Activated naive CD4-positive, alpha-beta T cell (primary cell): ENCODE results near the gene CLK1.
"Not testable (repeated sequence)": the region's sequence is repeated elsewhere in the genome, so short reads cannot be mapped to it uniquely, and the experiment has no call there.

Experiments
- DNase-seq, 4 experiments: peaks; one replicate each; lab custom pipeline; 2025; lab: John Stamatoyannopoulos, UW

The CLK1 gene

DNA sequence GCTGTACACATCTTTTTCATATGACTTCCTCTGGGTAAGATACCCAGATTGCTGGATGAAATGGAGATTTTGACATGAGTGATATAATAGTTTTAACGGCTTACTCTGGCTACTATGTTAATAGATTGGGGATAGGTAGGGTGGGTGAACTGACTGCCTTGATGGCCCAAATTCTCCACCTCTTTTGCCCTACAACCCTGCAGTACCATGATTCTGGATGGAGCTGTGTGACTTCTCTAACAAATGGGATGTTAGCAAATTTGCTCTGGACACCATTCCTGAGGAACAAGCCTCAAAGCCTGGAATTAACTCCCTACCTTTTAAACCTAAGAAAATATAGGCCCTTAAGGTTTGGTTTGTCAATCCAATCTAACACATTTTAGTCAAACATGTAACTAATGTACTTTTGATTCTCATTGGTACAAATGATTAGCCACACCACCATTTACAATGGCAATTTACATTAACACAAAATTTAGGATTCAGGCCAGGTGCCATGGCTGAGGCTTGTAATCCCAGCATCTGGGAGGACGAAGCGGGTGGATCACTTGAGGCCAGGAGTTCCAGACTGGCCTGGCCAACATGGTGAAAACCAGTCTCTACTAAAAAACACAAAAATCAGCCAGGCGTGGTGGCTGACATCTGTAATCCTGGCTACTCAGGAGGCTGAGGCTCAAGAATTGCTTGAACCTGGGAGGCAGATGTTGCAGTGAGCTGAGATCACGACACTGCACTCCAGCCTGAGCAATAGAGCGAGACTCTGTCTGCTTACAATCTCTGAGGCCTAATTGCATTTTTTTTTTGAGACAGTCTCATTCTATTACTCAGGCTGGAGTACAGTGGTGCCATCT, 12.8 kb downstream of the CLK1 start:
- DNase-seq = no peak

DNA sequence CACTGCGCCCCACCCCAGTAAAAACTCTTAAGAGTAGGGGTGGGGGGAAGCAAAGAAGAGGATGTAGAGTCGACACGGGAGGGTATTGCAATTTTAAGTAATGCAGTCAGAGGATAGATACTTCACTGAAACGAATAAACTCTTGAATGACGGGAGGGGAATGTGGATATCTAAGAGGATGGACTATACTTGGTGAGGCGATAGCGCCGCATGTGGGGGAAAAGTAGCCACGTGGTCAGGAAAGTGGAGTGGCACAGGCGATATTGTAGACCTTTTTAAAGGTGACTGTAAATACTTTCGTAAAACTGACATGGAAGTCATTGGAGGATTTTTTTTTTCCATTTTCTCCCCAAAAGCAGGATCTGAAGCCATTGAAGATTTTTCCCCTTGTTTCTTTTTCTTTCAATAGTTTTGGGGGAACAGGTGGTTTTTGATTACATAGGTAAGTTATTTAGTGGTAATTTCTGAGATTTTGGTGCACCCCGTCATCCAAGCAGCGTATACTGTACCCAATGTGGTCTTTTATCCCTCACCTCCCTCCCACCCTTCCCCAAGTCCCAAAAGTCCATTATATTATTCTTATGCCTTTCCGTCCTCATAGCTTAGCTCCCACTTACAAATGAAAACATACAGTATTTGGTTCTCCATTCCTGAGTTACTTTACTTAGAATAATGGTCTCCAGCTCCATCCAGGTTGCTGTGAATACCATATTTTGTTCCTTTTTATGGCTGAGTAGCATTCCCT, 13.8 kb downstream of the CLK1 start:
- no peak for DNase-seq

DNA sequence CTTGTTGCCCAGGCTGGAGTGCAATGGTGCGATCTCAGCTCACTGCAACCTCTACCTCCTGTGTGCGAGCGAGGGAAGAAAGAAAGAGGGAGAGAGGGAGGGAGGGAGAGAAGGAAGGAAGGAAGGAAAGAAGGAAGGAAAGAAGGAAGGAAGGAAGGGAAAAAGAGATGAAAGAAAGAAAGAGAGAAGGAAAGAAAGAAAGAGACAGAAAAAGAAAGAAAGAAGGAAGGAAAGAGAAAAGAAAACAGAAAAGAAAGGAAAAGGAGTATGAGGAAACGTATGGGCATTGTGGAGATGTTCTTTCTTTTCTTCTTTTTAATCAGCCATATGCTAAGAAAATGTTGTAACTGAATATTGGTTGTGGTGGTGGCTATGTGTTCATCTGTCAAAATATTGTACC, 16.5 kb downstream of the CLK1 start:
- DNase-seq = no peak

DNA sequence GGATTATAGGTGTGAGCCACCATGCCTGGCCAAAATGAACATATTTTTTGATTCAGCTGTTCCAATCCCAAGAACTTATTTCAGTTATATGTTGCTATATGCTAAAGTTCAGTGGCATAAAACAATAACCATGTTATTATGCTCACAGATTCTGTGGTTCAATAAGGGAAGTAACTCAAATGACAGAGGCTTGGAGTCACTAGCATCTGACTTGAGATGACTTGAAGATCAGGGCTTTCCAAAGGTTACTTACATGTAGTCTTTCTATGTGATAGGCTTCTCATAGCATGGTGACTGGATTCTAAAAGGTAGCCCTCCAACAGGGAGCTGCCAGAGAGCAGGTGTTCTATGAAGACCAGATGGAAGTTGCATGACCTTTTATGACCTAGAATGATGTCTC, 17.2 kb downstream of the CLK1 start:
- DNase-seq = no peak

DNA sequence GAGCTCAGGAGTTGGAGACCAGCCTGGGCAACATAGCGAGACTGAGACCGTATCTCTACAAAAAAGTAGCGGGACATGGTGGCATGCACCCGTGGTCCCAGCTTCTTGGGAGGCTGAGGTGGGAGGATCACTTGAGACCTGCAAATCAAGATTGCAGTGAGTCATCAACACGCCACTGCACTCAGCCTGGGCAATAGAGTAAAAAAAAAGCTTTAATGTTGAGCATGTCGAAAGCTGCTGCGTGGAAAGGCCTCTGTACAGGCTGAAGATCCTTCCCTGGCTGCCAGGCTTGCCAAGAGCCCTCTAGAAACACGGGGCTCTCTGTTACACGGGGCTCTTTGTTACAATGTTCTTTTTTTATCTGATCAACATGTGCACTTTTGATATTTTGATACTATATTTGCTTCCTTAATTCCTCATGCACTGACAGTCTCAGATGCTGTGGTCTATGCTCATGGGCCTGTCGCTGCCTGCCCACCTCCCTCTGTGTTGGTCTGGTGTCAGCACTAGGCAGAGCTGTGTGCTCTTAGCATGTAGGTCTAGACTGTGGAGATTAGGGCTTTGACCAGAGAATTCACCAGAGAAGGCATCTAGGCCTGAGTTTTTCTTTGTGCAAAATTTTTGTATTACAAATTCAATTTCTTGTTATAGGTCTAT, 18.7 kb downstream of the CLK1 start:
- DNase-seq = no peak

DNA sequence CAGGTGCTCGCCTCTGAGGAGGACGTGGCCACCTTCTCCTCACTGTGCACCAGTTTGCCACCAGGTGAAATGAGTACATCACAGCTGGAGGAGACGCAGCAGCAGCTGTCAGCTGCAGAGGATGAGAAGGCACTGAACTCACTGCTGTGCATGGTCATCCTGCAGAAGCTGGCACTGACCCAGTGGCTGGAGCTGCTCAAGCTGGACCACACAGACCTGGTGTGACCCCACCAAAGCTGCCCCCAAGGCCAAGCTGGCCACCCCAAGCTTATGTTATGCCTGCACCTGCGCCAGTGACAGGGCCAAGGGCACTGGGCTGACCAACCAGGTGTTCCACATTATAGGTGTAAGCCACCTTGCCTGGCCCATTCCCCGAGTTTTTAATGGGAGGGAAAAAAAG, 19.3 kb downstream of the CLK1 start:
- no peak for DNase-seq

DNA sequence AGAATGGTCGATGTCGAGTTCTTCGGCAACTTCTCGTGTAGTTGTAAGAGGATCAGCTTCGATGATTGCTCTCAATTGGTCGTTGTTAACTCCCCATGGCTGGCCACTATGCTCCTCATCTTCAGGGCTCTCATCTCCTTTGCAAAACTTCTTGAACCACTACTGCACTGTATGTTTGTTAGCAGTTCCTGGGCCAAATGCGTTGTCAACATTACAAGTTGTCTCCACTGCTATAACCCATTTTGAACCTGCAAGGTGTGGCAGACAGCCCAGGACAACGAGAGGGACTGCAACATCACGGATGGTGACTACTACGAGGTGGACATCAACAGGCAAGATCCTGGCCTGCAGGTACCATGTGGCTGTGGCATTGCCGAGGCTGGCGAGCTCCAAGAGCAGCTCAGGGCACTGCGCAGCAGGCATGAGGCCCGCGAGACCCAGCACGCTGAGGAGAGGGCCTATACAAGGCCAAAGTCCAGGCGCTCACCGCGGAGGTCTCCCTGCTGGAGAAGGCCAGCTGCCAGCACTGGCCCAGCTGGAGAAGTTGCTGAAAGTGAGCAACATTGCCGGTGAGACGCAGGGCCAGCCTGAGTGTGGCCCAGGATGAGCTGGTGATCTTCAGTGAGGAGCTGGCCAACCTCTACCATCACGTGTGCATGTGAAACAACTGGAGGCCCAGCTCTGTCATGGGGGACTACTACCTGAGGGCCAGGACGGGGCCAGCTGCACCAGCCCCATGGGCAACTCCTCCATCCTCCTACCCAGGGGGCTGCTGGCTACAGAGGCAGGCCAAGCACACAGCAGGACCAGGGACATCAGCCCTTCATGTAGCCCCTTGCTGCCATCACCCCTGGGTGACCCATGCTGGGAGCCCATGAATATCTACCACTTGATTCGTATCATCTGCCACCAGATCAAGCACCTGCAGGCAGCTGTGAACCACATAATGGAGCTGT, 20.2 kb downstream of the CLK1 start:
- DNase-seq = no peak

DNA sequence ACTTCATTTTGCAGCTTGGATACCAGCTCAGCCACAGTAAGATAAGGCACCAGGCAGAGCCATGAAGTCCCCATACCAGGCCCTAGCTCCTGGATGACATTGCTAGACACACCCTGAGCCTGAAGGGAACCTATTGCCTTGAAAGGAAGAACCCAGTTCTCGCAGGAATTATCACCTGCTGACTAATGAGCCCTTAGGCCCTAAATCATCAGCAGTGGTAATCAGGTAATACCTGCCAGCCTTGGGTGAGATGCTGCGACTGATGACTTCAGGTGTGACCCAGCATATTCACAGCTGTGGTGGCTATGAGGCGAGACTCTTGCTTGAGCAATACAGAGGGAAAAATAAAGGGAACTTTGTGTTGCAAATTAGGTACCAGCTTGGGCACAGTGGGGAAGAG, 24.9 kb downstream of the CLK1 start:
- no peak for DNase-seq

DNA sequence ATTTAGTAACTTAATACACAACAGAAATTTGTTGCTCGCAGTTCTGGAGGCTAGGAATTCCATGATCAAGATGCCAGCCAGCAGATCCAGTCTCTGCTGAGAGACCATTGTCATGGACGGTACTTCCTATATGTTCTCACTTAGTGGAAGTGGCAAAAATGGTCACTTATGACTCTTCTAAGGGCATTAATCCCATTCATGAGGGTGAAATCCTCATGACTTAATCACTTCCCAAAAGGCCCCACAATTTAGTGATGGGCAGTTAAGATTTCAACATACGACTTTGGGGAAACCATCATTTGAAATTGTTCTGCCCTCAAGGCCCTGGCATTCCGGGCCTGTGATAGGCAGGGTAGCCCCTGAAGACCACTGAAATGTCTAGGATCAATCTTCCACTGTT, 29.8 kb downstream of the CLK1 start:
- no peak for DNase-seq

DNA sequence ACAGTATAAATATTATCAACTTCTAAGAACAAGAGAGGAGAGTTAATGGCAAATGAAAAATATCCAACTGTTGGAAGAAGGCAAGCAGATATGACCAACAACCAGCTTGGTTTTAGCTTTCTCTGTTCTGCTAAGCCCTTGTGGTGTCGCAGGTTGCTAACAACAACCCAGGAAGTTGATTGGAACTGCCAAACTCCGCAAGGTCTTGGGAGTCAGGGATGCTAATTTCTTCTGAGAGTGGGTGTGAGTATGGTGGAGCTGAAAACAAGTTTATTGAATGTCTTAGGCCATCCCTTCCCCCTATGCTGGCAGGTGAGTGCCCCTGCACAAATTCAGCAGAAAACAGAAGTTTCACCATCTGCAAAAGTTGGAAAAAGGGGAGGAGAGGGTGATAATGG, 35.2 kb downstream of the CLK1 start:
- DNase-seq = no peak

DNA sequence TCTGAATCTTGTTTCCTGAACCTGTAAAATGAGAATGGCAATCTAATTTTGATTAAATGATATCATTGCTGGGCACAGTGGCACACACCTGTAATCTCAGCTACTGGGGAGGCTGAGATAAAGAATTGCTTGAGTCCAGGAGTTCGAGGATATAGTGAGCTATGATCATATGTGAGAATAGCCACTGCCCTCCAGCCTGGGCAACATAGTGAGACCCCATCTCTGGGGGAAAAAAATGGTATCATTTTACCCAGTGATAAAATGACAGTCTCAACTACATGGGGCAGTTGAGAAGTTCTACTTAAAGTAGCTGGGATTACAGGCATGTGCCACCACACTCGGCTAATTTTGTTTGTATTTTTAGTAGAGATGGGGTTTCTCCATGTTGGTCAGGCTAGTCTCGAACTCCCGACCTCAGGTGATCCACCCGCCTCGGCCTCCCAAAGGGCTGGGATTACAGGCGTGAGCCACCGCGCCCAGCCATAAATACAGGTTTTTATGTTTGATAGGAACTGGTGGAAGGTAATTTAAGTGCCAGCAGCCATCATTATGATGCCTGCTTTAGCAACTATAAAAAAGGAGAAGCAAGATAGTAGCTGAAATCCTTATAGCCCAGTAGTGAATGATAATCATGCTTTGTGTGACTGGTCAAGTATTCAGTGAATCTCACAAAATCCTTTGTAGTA, 35.7 kb downstream of the CLK1 start:
- no peak for DNase-seq

DNA sequence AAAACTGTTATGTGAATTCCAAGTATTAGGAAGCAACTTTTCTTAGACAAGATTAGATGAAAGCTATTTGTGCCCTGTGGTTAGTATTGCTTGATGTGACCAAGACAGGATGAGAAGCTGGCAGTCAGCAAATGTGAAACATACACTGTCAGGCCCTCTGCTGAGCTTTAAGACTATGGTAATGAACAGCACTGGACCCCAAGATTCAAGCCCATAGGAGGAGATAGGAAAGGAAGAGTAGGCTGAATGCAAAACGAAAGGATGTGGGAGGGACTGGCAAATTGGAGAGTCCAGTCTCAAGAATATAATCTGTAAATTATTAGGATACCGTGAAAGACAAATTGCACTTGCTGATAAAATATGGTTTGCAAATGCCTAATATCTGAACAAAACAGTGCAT, 36.4 kb downstream of the CLK1 start:
- DNase-seq = no peak

DNA sequence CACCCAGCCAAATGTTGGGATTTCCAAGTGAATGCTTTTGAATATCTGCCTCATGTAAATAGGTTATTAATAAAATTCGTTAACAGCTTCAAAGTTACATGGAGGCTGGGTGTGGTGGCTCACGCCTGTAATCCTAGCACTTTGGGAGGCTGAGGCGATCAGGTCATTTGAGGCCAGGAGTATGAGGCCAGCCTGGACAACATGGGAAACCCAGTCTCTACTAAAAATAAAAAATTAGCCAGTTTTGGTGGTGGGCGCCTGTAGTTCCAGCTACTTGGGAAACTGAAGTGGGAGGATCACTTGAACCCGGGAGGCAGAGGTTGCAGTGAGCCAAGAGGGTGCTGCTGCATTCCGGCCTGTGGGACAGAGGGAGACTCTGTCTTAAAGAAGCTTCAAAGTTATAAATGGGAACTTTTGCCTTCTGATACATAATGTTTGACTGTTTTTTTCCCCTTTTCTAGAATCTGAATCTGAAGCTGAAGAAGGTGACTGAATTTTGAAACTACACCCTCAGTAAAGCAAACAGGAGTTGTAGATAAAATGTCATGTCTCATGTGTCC, 42.7 kb downstream of the CLK1 start:
- DNase-seq = no peak

DNA sequence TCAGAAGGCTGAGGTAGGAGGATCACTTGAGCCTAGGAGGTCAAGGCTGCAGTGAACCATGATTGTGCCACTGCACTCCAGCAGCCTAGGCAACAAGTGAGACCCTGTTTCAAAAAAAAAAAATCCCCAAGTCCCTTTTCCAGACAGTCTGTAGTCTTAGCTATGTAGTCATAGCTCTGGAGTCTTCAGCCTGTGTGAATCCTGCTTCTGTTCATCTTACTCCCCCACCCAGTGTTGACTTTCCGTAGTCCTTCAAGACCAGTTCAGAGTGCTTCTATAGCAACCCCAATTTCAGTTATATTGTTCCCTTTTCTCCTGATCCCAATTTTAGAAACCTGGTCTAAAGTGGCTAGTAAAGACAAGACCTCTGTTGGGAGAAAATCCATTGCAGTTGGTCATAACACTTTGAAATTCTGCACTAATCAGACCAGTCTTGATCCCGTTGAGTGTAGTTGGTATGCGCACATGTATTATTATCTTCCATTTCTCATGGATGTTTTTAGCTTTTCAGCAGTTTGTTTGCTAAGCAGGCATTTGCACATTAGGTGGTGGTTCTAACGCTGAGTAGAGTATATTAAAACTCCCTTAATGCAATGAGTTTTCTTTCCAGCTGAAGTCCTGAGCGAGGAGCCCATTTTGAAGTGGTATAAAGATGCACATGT, 43.8 kb downstream of the CLK1 start:
- DNase-seq = no peak

DNA sequence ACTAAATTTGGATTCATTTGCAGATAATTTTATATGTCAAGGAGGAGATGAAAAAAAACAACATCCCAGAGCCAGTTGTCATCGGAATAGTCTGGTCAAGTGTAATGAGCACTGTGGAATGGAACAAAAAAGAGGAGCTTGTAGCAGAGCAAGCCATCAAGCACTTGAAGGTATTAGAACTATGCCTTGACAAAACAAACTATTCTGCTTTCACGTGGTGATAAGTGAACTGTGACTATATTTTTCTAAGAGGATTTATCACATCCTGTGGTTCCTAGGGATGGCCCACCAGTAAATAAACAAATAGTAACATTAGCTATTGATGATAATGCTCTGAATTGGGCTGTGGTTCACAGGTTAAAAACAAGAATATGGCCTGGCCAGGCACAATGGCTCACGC, 45.7 kb downstream of the CLK1 start:
- not testable (repeated sequence) for DNase-seq

DNA sequence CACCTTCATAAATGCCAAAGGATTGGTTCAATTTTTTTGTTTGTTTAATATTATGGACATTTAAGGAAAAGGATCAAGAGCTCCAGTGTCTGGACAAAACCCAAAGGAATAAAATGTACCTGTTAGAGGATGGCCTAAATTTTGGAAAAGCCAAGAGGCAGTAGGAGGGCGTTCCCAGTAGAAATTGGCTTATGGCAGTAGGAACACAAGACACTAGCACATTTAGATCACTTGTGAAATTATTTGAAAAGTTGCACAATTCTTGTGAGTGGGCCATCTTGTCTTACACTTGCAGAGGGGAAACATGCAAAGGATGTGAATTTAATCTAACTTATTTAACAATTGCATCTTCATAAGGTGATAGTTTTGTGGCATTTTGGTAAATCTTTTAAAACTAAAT, 49.5 kb downstream of the CLK1 start:
- DNase-seq = no peak

DNA sequence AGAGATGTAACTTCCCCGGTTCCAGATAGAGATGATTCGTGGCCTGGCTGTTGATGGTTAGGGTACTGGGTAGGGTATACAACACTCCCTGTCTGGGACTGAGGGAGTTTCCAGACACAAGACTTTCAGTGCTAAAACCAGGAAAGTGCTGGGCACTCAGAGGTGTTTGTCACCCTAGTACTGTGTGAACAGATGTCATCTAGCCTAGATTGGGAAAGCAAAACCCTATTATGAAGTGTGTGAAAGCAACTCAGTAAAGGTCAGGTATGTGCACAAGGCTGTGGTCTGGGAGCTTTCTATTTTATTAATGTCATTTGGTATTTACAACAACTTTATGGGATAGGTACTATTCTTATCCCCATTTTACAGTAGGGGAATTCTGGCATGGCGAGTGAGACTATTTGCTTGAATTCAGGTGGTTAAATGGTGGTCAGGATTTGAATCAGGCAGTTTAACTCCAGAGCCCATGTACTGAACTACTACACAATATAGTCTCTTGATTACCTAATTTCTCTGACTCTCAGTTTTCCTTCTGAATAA, 50.1 kb downstream of the CLK1 start:
- no peak for DNase-seq

DNA sequence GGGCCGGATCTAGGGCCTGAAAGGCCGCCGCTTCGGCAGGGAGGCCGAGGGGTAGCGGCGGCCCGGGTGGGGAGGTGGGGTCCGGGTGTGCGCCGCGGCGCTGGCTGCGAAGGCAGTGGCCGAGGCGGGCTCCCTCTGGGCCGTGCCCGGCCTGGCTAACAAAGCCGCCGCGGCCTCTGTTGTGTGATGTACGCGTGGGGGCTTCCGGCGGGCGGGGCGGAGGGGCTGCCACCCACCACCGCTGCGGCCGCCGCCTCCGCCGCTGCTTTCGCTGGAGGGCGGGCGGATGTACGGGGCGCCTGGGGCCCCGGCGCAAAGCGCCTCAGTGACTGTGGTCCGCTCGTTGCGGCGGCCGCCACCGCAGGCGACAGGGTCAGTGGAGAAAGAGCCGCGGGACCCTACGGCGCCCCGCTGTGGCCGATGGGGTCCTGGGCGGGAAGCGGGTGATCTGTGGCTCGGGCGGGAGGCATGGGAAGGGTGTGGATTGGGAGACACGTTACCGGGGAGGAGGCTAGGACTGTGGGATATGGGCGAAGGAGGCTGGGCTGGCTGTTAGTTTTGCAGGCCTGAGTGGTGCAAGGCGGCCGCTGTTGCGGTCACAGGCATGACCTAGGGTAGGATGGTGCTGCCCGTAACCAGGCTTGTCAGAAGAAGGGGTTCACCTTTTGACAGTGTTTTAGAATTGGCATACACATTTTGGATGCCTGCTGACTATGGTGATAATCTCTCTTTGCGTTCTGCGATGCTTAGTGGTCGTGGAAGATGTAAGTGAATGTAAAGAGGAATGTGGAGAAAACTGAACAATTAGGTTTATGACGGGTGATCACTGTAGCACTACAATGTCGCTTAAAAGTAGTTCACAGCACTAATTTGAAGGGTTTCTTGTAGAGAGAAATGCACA, 52.1 kb downstream of the CLK1 start:
- peak in 3 of 4 experiments; percentile 15 to 57 (median 21) for DNase-seq
